SK-N-MC (cell line): ENCODE results near the gene LDHD.

Source experiments
- EZH2 ChIP-seq: fragments of 200-600 bp; sonication (generic); IDR thresholded peaks from one replicate; pipeline ENCODE4 v1.6.1; 2017; ENCODE audit warnings: antibody characterized with exemption
- POLR2AphosphoS5 ChIP-seq: IDR thresholded peaks from 2 replicates; pipeline ENCODE4 v1.6.1; 2012; ENCODE audit warnings: mild to moderate bottlenecking, low read depth, low read length, borderline replicate concordance

DNA sequence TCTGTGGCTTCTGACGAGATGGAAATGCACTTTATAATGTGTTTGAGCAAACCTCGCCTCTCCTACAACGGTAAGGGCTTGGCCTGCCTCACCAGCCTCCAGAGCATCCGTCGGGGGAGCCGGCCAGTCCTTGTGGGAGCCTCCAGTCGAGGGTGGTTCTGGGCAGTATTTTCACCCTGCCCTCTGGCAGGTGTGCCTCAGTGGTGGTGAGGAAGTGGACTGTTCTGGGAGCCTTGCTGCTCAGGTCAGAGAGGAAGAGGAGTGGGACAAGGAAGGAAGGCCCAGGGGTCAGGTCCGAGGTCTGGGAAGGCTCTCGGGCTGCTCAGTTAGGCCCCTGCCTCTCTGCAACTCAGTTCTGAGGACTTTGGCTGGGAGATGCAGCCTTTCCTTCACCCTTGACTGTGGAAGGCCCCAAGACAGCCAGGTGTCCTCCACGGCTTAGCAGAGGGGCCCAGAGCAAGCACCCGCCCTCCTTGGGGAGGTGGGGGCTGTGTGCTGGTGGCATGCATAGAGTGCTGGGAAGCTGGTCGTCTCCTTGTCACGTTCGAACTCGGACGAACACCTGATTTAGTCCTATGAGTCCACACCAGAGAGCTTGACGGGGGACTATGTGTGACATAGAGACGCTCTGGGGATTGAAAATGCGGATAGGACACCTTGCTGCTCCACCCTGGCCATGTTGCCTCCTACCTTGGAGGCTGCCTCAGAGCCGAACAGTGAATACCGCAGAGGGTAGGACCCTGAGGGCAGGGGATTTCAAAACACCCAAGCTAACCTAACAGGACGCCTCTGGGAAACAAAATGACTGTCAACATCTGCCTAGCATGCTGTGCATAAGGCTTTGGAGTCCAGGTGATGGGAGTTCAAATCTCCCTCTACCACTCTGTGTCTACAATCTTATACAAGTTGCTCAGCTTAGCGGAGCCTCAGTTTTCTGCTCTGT lies 22.7 kb downstream of the LDHD start:
- no peak for TF ChIP-seq POLR2AphosphoS5
- no peak for TF ChIP-seq EZH2
